Mucosa of descending colon (tissue), 3 donors: ENCODE results near the gene LYPLAL1. TPM values are rescaled to one million over a fixed set of nuclear protein-coding genes. Genes with fewer than 3 reads are reported as not detected.
"Not testable (repeated sequence)": the region's sequence is repeated elsewhere in the genome, so short reads cannot be mapped to it uniquely, and the experiment has no call there.

ENCODE experiments used
- ATAC-seq: fragments of 200-7000 bp; cut with Tn5 transposase; one replicate; pipeline ENCODE4 v1.9.1; 2020; ENCODE audit warnings: mild to moderate bottlenecking, moderate library complexity
- DNase-seq, 3 donors: peaks; one replicate each; pipeline ENCODE4 v3.0.0-alpha.2; 2020
- H3K36me3 ChIP-seq: fragments of 200-600 bp; one replicate; pipeline ENCODE4 v1.8.0; 2021; ENCODE audit warnings: low read depth, mild to moderate bottlenecking
- H3K4me1 ChIP-seq: fragments of 200-600 bp; one replicate; pipeline ENCODE4 v1.8.0; 2021; ENCODE audit warnings: low read depth, mild to moderate bottlenecking
- H3K4me3 ChIP-seq: fragments of 200-600 bp; one replicate; pipeline ENCODE4 v1.8.0; 2021; ENCODE audit warnings: mild to moderate bottlenecking
- H3K9me3 ChIP-seq: fragments of 200-600 bp; one replicate; pipeline ENCODE4 v1.8.0; 2021; ENCODE audit warnings: mild to moderate bottlenecking
- CTCF ChIP-seq: fragments of 200-600 bp; IDR thresholded peaks from one replicate; pipeline ENCODE4 v1.8.0; 2022; ENCODE audit warnings: antibody characterized with exemption, mild to moderate bottlenecking
- intact Hi-C, 2 donors: fragments of 100-400 bp; cut with DNase I in 1 of 2; cut with micrococcal nuclease in 1 of 2; formaldehyde crosslinking; loops; one replicate each; pipeline versions ENCODE4 v1.11.0 to v1.11.1; 2022; cut with DNase I, micrococcal nuclease
- total RNA-seq, 3 donors: library from RNA; stranded (reverse); fragmentation: NEBNext Ultra II Directional in 2 of 3; extraction: Animal tissue kit (Norgen Biotek cat#: 25700) in 2 of 3; gene quantifications; one replicate each; pipeline versions ENCODE4 v1.2.1 to v1.2.4, GENCODE V29; 2021 to 2023
- donor health status: DM: no; HTN: no; CAD: no; lungs with moderate emphysema.
- donor health status: DM: no; HTN: no; CAD: no.
- donor health status: DM: no; HTN: yes; CAD: no.

Gene LYPLAL1
- total RNA-seq, 3 donors from 2014 or later: 14.3 to 34.2 (median 21.9) TPM

DNA sequence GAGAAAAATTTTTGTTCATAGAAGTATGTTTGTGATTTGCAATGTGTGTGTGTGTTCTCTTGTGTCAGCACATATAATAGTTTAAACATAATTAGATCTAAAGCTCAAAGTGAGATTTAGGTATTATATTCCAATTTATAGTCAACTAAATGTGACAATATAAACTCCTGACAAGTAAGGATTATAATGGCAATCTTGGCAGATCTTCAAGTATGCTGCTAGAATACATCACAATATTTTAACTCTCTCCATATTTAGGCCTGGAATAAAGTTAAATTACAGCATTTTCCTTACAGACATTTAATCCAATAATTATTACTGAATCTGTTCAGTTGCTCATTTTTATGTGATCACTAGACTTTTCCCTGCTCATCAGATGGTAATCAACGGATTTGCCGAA lies 65.8 kb downstream of the LYPLAL1 start:
- H3K4me1 ChIP-seq: no peaks in the 10 kb centered on the region
- ATAC-seq: no peak
- TF ChIP-seq CTCF: no peak
- intact Hi-C loops: no loop called here
- H3K4me3 ChIP-seq: no peak overlapping the region
- no peaks in the 10 kb centered on the region for H3K36me3 ChIP-seq
- H3K9me3 ChIP-seq: no peaks in the 10 kb centered on the region
- no peak for DNase-seq

DNA sequence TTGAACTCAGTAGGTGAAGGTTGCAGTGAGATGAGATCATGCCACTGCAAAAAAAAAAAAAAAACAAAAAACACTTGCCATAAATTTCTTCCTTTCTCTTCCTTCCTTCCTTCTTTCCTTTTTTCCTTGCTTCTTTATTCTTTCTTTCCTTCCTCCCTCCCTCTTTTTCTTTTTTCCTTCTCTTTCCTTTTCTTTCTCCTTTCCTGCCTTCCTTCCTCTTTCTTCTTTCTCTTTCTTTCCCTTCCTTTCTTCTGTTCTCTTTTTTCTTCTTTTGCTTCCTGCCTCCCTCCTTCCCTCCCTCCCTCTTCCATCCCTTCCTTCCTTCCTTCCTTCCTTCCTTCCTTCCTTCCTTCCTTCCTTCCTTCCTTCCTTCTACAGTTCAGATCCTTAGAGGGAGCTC lies 71.2 kb downstream of the LYPLAL1 start:
- intact Hi-C loops: no loop called here
- TF ChIP-seq CTCF: no peak
- H3K4me3 ChIP-seq: no peak overlapping the region
- no peak for DNase-seq
- no peaks in the 10 kb centered on the region for H3K4me1 ChIP-seq
- H3K36me3 ChIP-seq: no peaks in the 10 kb centered on the region
- no peak for ATAC-seq
- H3K9me3 ChIP-seq: no peaks in the 10 kb centered on the region

DNA sequence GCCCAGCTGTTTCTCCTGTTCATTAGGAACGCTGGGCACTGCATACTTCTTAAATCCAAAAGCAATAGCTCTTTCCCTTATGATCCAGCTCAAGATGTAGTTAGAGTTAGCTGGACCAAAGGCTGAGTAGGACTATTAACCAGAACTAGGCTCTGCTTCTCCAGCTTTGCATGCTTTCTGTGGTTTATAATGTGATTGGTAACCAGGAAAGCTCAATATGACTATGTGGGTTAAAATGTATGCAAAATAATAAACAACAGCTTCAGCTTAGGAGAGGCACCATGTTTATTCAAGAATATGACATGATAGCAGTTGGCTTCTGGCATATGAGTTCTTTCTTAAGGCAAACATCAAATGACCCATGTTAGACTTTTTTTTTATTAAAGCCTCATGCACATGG lies 73.8 kb downstream of the LYPLAL1 start:
- Histone ChIP-seq H3K4me3 (no peak overlapping the region), H3K9me3 (no peaks in the 10 kb centered on the region), H3K4me1 (no peaks in the 10 kb centered on the region), H3K36me3 (no peaks in the 10 kb centered on the region)
- ATAC-seq (no peak), DNase-seq (no peak)
- intact Hi-C loops: no loop called here
- no peak for TF ChIP-seq CTCF

GRCh38 chr1:219250468-219250867 lies 76.8 kb downstream of the LYPLAL1 start:
- DNase-seq, H3K36me3 ChIP-seq, intact Hi-C loops, H3K4me3 ChIP-seq, H3K9me3 ChIP-seq, H3K4me1 ChIP-seq, ATAC-seq: not testable (repeated sequence)

DNA sequence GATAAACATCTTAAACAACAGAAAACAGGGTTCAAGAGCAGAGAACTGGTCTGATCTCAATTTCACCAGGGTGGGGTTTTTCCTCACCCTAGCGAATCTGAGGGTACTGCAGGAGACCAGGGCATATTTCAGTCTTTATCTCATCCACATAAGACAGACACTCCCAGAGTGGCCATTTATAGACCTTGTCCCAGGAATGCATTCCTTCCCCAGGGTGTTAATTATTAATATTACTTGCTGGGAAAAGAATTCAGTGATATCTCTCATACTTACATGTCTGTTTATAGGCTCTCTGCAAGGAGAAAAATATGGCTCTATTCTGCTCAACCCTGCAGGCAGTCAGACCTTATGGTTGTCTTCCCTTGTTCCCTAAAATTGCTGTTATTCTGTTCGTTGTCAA lies 84.1 kb downstream of the LYPLAL1 start:
- Histone ChIP-seq H3K4me1 (no peaks in the 10 kb centered on the region), H3K4me3 (no peak overlapping the region), H3K9me3 (peaks cover 10% of the 10 kb centered on the region), H3K36me3 (no peaks in the 10 kb centered on the region)
- intact Hi-C loops: no loop called here
- DNase-seq: no peak
- no peak for ATAC-seq
- no peak for TF ChIP-seq CTCF

DNA sequence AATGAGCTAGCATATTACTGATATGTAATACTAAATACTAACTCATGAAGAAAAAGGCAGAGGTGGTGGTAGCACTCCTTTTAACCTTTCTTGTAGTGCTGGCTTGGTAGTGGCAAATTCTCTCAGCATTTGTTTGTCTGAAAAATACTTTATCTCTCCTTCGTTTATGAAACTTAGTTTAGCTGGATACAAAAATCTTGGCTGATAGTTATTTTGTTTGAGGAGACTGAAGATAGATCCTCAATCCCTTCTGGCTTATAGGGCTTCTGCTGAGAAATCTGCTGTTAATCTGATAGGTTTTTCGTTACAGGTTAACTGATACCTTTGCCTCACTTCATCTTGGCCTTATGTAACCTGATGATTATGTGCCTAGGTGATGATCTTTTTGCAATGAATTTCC lies 87.8 kb downstream of the LYPLAL1 start:
- Histone ChIP-seq H3K9me3 (peaks cover 10% of the 10 kb centered on the region), H3K36me3 (no peaks in the 10 kb centered on the region), H3K4me3 (no peak overlapping the region), H3K4me1 (no peaks in the 10 kb centered on the region)
- intact Hi-C loops: no loop called here
- DNase-seq: no peak
- TF ChIP-seq CTCF: no peak
- no peak for ATAC-seq
